KMS-11 (cell line): Measurements from ENCODE around the gene RPS6KA2.

Experiments
- H2AFZ ChIP-seq: fragments of 200-600 bp; sonication (generic); 2 replicates; pipeline ENCODE4 v1.6.1; 2016; ENCODE audit warnings: antibody characterized with exemption, mixed run types, low read depth
- H3K27ac ChIP-seq: fragments of 200-600 bp; sonication (generic); 2 replicates; pipeline ENCODE4 v1.6.1; 2016; ENCODE audit warnings: mild to moderate bottlenecking, mixed run types
- H3K27me3 ChIP-seq: fragments of 200-600 bp; sonication (generic); 2 replicates; pipeline ENCODE4 v1.6.1; 2017; ENCODE audit warnings: mild to moderate bottlenecking, low read depth, mixed run types, moderate library complexity; ENCODE audit not compliant: insufficient read depth
- H3K36me3 ChIP-seq: fragments of 200-600 bp; sonication (generic); 2 replicates; pipeline ENCODE4 v1.6.1; 2017; ENCODE audit warnings: mild to moderate bottlenecking, mixed run types; ENCODE audit not compliant: insufficient read depth
- H3K4me1 ChIP-seq: fragments of 200-600 bp; sonication (generic); 2 replicates; pipeline ENCODE4 v1.6.1; 2016; ENCODE audit warnings: mild to moderate bottlenecking, low read depth, mixed run types; ENCODE audit not compliant: poor library complexity, severe bottlenecking
- H3K4me2 ChIP-seq: fragments of 200-600 bp; sonication (generic); 2 replicates; pipeline ENCODE4 v1.7.0; 2016; ENCODE audit warnings: mild to moderate bottlenecking, mixed run types
- H3K4me3 ChIP-seq: fragments of 200-600 bp; sonication (generic); IDR thresholded peaks from 2 replicates; pipeline ENCODE4 v1.6.1; 2017; ENCODE audit warnings: low read depth, low read length, mixed read lengths; ENCODE audit not compliant: insufficient read depth
- H3K79me2 ChIP-seq: fragments of 200-600 bp; sonication (generic); 2 replicates; pipeline ENCODE4 v1.6.1; 2016; ENCODE audit warnings: low read depth, mixed run types; ENCODE audit not compliant: insufficient read depth
- H3K9ac ChIP-seq: fragments of 200-600 bp; sonication (generic); 2 replicates; pipeline ENCODE4 v1.6.1; 2016; ENCODE audit warnings: mild to moderate bottlenecking, mixed run types
- H4K20me1 ChIP-seq: fragments of 200-600 bp; sonication (generic); 2 replicates; pipeline ENCODE4 v1.6.1; 2016; ENCODE audit warnings: mild to moderate bottlenecking, mixed run types; ENCODE audit not compliant: insufficient read depth
- CTCF ChIP-seq: fragments of 200-600 bp; sonication (generic); conservative IDR thresholded peaks from 2 replicates; pipeline ENCODE4 v1.6.1; 2017; ENCODE audit warnings: low read depth, mild to moderate bottlenecking, antibody characterized with exemption, low read length, moderate library complexity, mixed read lengths

Gene RPS6KA2

GRCh38 chr6:166565084-166565967 lies 61.7 kb downstream of the RPS6KA2 start:
- no peak overlapping the region for H3K4me2 ChIP-seq
- no peaks in the 10 kb centered on the region for H3K4me1 ChIP-seq
- H3K27me3 ChIP-seq, result no peaks in the 10 kb centered on the region
- H3K9ac ChIP-seq, result no peak overlapping the region
- no peak overlapping the region for H3K27ac ChIP-seq
- H3K79me2 ChIP-seq, result no peaks in the 10 kb centered on the region
- H4K20me1 ChIP-seq, result no peaks in the 10 kb centered on the region
- H2AFZ ChIP-seq, result no peak overlapping the region
- no peak for TF ChIP-seq CTCF
- no peaks in the 10 kb centered on the region for H3K36me3 ChIP-seq
- no peak overlapping the region for H3K4me3 ChIP-seq

- no peaks in the 10 kb centered on the region for H4K20me1 ChIP-seq
- no peak overlapping the region for H3K27ac ChIP-seq
- no peak for TF ChIP-seq CTCF
- no peak overlapping the region for H3K4me2 ChIP-seq
- H3K79me2 ChIP-seq, result no peaks in the 10 kb centered on the region
- no peak overlapping the region for H2AFZ ChIP-seq
- no peak overlapping the region for H3K4me3 ChIP-seq
- H3K27me3 ChIP-seq, result no peaks in the 10 kb centered on the region
- no peaks in the 10 kb centered on the region for H3K4me1 ChIP-seq
- no peaks in the 10 kb centered on the region for H3K36me3 ChIP-seq
- no peak overlapping the region for H3K9ac ChIP-seq
Measured at GRCh38 chr6:166563805-166564204, 63.2 kb downstream of the RPS6KA2 start.

- no peak overlapping the region for H3K9ac ChIP-seq
- no peak overlapping the region for H3K4me3 ChIP-seq
- H3K27me3 ChIP-seq, result no peaks in the 10 kb centered on the region
- no peak overlapping the region for H3K27ac ChIP-seq
- no peaks in the 10 kb centered on the region for H3K79me2 ChIP-seq
- H3K4me2 ChIP-seq, result no peak overlapping the region
- no peaks in the 10 kb centered on the region for H4K20me1 ChIP-seq
- no peaks in the 10 kb centered on the region for H3K36me3 ChIP-seq
- TF ChIP-seq CTCF, result no peak
- no peak overlapping the region for H2AFZ ChIP-seq
- H3K4me1 ChIP-seq, result no peaks in the 10 kb centered on the region
Measured at GRCh38 chr6:166563200-166563599, 63.9 kb downstream of the RPS6KA2 start.

- Histone ChIP-seq H3K4me2 (no peak overlapping the region), H3K4me3 (no peak overlapping the region), H3K4me1 (no peaks in the 10 kb centered on the region), H3K27me3 (no peaks in the 10 kb centered on the region), H4K20me1 (no peaks in the 10 kb centered on the region), H3K27ac (no peak overlapping the region), H3K9ac (no peak overlapping the region), H2AFZ (no peak overlapping the region), H3K79me2 (no peaks in the 10 kb centered on the region), H3K36me3 (no peaks in the 10 kb centered on the region)
- TF ChIP-seq CTCF, result no peak
Measured at GRCh38 chr6:166562726-166563125, 64.3 kb downstream of the RPS6KA2 start.
